Measurements from ENCODE around the gene SMOC2. TPM values are rescaled to one million over a fixed set of nuclear protein-coding genes. Genes with fewer than 3 reads are reported as not detected.

Gene SMOC2
- total RNA-seq, 3 donors from 2014 or later = 11.4 to 40.4 (median 18.8) TPM

DNA sequence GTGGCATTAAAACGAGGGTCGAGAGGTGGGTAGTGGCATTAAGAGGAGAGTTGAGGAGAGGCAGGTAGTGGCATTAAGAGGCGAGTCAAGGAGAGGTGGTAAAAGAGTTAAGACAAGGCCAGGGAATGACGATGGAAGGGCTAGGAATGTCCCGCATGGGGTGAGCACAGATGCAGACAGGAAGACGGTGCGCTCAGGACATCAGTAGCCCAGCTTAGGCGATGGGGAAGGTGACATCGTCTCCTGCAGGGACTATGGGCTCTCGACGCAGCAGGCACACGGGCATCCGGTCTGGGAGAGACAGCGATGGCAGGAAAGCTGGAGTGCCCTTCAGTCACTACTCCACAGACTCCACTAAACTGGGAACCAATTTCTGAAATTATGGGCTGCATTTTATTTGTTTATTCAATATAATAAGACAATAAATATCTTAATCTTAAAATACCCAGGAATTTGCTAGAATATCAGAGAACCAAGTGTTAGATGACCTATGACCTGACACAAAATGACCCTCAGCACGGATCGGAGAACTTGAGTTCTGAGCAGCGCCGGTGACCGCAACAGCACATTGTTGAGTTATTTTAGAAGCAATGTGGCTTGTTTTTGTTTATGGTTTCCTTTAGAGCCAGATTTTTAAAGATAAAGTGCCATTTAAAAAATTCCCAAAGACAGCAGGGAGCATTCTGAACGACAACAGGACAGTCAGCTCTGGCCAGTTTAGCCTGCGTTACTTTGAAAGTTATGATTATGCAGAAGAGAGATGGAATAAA is 177.7 kb downstream of the SMOC2 start:
- no peaks in the 10 kb centered on the region for H3K9me3 ChIP-seq
- intact Hi-C loops (cut with DNase I, micrococcal nuclease) = no loop called here
- no peak for DNase-seq
- TF ChIP-seq CTCF (IDR thresholded peaks at IDR 0.05) = no peak
- H3K4me3 ChIP-seq = no peak overlapping the region
- no peak for ATAC-seq
- H3K36me3 ChIP-seq (ENCODE audit: low read depth) = no peaks in the 10 kb centered on the region
- H3K4me1 ChIP-seq (ENCODE audit: low read depth) = no peaks in the 10 kb centered on the region

DNA sequence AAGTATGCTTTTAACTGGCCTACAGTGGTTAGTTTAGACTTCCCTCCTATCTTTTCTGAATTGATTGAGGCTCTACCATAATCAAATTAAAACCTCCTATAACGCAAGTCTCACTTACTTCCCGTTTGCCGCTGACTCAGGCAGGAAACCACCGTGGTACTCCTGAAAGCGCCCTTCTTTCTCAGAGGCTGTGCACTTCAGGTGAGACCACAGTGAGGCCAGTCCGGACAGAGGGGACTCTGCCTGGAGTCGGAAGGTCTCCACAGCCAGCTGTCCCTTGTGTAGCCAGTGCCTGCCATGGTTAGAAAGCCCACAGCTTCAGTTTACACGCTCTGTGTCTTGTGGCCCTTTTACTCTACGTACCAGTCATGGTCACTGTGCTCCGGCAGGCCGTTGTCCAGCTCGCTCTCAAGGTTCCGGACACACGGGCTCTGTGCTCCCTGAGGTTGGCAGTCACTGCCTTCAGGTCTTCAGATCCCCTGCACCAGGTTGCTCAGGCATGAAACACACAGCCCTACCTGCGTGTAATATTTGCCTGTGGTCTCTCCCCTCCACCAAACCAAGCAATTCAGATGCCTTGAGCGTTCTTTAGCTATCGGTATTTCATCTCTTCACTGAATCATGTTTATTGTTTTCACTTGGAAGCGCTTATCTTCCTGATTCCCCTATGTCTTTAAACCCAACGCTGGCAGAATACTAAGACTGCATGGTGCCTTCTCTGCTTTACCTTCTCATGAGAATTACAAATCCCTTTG is 178.8 kb downstream of the SMOC2 start:
- H3K4me3 ChIP-seq = no peak overlapping the region
- no peaks in the 10 kb centered on the region for H3K9me3 ChIP-seq
- no peaks in the 10 kb centered on the region for H3K4me1 ChIP-seq (ENCODE audit: low read depth)
- TF ChIP-seq CTCF (IDR thresholded peaks at IDR 0.05) = no peak
- intact Hi-C loops (cut with DNase I, micrococcal nuclease) = no loop called here
- ATAC-seq (no peak), DNase-seq (no peak)
- H3K36me3 ChIP-seq (ENCODE audit: low read depth) = no peaks in the 10 kb centered on the region

DNA sequence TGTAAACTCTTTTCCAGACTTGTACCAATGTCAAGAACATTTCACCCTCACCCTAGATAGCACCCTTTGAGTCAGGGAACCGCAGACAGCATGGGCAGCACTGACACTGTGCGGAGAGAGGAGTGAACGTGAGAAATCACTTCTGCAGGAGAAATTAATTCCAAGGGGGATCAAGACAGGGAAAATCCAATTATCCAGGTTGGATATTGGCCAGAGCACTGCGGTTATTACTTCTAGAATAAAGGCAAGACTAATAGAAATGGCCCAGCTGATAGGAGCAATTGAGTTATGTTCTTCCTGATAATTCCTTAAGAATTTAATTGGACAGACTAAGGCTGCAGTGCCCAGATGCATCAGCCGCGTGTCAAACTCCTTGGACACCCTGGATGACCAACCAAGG is 179.6 kb downstream of the SMOC2 start:
- Histone ChIP-seq H3K9me3 (no peaks in the 10 kb centered on the region), H3K36me3 (ENCODE audit: low read depth) (no peaks in the 10 kb centered on the region), H3K4me3 (no peak overlapping the region), H3K4me1 (ENCODE audit: low read depth) (no peaks in the 10 kb centered on the region)
- ATAC-seq = no peak
- DNase-seq = no peak
- no peak for TF ChIP-seq CTCF (IDR thresholded peaks at IDR 0.05)
- intact Hi-C loops (cut with DNase I, micrococcal nuclease) = no loop called here

DNA sequence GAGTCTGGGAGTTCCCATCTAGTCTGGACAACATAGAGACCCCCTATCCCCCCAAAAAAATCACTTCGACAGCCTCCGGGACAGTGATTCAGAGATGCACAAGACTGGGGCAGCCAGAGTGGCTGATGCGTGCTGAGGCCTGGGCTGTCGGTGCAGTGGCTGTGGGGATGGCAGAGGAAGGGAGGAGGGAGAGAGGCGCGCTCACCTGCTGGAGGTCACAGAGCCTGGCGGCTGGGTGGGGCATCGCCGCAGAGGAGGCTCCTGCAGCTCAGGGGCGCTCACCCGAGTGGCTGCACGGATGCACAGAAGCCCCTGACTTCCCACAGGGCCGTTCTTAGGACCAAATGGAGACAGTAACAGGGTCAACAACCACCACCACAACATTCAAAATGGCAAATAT is 182.8 kb downstream of the SMOC2 start:
- intact Hi-C loops (cut with DNase I, micrococcal nuclease) = no loop called here
- Histone ChIP-seq H3K4me1 (ENCODE audit: low read depth) (no peaks in the 10 kb centered on the region), H3K9me3 (no peaks in the 10 kb centered on the region), H3K4me3 (no peak overlapping the region), H3K36me3 (ENCODE audit: low read depth) (no peaks in the 10 kb centered on the region)
- ATAC-seq = no peak
- no peak for DNase-seq
- TF ChIP-seq CTCF (IDR thresholded peaks at IDR 0.05) = no peak

DNA sequence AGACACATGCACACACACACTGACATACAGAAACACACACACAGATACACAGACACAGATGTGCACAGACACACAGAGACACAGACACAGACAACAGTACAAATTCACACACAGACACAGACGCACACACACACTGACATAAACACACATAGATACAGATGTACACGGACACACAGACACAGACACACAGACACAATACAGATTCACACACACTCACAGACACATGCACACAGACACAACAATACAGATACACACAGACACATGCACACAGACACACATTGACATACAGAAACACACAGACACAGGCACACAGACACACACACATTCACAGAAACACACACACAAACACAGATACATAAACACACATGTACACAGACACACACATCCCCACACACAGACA is 183.6 kb downstream of the SMOC2 start:
- intact Hi-C loops (cut with DNase I, micrococcal nuclease) = no loop called here
- H3K4me3 ChIP-seq = no peak overlapping the region
- no peak for DNase-seq
- no peaks in the 10 kb centered on the region for H3K4me1 ChIP-seq (ENCODE audit: low read depth)
- TF ChIP-seq CTCF (IDR thresholded peaks at IDR 0.05) = no peak
- ATAC-seq = no peak
- no peaks in the 10 kb centered on the region for H3K9me3 ChIP-seq
- H3K36me3 ChIP-seq (ENCODE audit: low read depth) = no peaks in the 10 kb centered on the region

Measured in mucosa of descending colon (tissue), 3 donors.